A549 (cell line): Measurements from ENCODE around the gene ADAMTS12.

Source experiments
- CEBPB ChIP-seq, 2 experiments: fragments of >200 bp in 1 of 2; sonication (Bioruptor Twin) in 1 of 2; formaldehyde crosslinking in 1 of 2; IDR thresholded peaks; 2 replicates each; pipeline ENCODE4 v1.6.1; 2012 to 2016
- CTCF ChIP-seq: fragments of >200 bp; sonication (Bioruptor Twin); formaldehyde crosslinking; IDR thresholded peaks from 3 replicates; pipeline ENCODE4 v1.5.1; 2016
- POLR2AphosphoS2 ChIP-seq: conservative IDR thresholded peaks from 2 replicates; pipeline ENCODE4 v1.6.1; 2012; ENCODE audit warnings: low read length, improper control_type of control experiment, inconsistent platforms
- SREBF2 ChIP-seq: fragments of 450-650 bp; IDR thresholded peaks from 2 replicates; pipeline ENCODE4 v1.6.1; 2014; ENCODE audit warnings: mild to moderate bottlenecking, moderate library complexity
- TP53 ChIP-seq: fragments of 250-450 bp; sonication (Bioruptor Pico); IDR thresholded peaks from 2 replicates; pipeline ENCODE4 v1.5.0; 2021; ENCODE audit warnings: mild to moderate bottlenecking, moderate library complexity
- ZFP36 ChIP-seq: fragments of 450-650 bp; IDR thresholded peaks from 2 replicates; pipeline ENCODE4 v1.6.1; 2014; ENCODE audit warnings: borderline replicate concordance; ENCODE audit not compliant: partially characterized antibody

- no peak for TF ChIP-seq CEBPB (IDR thresholded peaks at IDR 0.05)
- no peak for TF ChIP-seq ZFP36
- TF ChIP-seq TP53 = no peak
- TF ChIP-seq SREBF2 = no peak
- no peak for TF ChIP-seq POLR2AphosphoS2
- no peak for TF ChIP-seq CTCF
Measured at GRCh38 chr5:33824516-33825195, 67.1 kb downstream of the ADAMTS12 start.
